Measurements from ENCODE around the gene CABP7.

The CABP7 gene

DNA sequence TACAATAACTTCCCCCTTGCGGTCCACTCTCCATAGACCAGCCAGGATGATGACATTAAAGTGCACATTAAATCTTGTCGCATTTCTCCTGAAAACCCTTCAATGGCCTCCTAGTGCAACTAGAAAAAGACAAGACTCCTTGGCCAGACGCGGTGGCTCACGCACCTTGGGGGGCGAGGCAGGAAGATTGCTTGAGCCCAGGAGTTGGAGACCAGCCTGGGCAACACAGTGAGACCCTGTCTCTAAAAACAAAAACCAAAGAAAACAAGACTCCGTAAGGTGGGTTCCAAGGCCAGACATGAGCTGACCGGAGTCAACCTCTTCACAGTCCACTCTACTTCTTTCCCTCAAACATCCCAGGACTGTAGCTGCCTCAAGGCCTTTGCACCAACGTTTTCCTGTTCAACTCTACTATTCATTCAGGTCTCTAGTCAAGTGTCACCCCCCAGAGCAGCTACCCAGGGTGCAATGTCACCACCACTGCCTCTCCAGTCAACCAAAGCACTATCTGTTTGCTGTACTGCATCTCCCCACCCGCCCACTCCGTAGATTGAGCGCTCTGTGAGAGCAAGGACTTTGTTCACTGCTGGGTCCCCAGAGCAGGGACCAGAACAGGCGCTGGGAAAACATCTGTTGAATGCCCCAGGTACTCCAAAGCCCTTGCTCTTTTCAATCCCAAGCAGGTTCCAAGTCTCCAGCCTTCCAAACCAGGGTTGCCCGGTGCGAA is 46.3 kb downstream of the CABP7 start:
- peak overlapping the region; percentile 79 for H3K4me2 ChIP-seq (ENCODE audit: low read length)
- H3K4me1 ChIP-seq (ENCODE audit: insufficient read depth, low read length, severe bottlenecking) = peaks cover 22% of the 10 kb centered on the region
- H2AFZ ChIP-seq (ENCODE audit: low read length) = 0 out of 2 replicates have a peak overlapping the region, but pooled peaks have one; percentile 2
- peak overlapping the region; percentile 85 for H3K9ac ChIP-seq (ENCODE audit: low read length)
- peak overlapping the region; percentile 80 for H3K4me3 ChIP-seq (ENCODE audit: low read depth, low read length, poor library complexity, severe bottlenecking)
- no peak for TF ChIP-seq EZH2 (IDR thresholded peaks at IDR 0.05; ENCODE audit: borderline replicate concordance, low read length)
- TF ChIP-seq, protein P1, sequence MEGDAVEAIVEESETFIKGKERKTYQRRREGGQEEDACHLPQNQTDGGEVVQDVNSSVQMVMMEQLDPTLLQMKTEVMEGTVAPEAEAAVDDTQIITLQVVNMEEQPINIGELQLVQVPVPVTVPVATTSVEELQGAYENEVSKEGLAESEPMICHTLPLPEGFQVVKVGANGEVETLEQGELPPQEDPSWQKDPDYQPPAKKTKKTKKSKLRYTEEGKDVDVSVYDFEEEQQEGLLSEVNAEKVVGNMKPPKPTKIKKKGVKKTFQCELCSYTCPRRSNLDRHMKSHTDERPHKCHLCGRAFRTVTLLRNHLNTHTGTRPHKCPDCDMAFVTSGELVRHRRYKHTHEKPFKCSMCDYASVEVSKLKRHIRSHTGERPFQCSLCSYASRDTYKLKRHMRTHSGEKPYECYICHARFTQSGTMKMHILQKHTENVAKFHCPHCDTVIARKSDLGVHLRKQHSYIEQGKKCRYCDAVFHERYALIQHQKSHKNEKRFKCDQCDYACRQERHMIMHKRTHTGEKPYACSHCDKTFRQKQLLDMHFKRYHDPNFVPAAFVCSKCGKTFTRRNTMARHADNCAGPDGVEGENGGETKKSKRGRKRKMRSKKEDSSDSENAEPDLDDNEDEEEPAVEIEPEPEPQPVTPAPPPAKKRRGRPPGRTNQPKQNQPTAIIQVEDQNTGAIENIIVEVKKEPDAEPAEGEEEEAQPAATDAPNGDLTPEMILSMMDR (IDR thresholded peaks at IDR 0.05; ENCODE audit: low read length) = no peak
- no peaks in the 10 kb centered on the region for H3K9me3 ChIP-seq (ENCODE audit: low read length)
- no peaks in the 10 kb centered on the region for H3K27me3 ChIP-seq (ENCODE audit: insufficient read depth, low read length)
- no peaks in the 10 kb centered on the region for H3K9me2 ChIP-seq (ENCODE audit: low read depth, low read length)
- peaks cover 23% of the 10 kb centered on the region for H3K36me3 ChIP-seq (ENCODE audit: insufficient read depth, low read length)
- peak overlapping the region; percentile 6 for H3K27ac ChIP-seq (ENCODE audit: low read depth, low read length, poor library complexity, severe bottlenecking)
- H4K20me1 ChIP-seq (ENCODE audit: insufficient read depth, low read length) = no peaks in the 10 kb centered on the region
- peaks cover 11% of the 10 kb centered on the region for H3K79me2 ChIP-seq (ENCODE audit: insufficient read depth, low read length)
- no peaks in the 10 kb centered on the region for H3F3A ChIP-seq (ENCODE audit: insufficient read depth, low read length)

DNA sequence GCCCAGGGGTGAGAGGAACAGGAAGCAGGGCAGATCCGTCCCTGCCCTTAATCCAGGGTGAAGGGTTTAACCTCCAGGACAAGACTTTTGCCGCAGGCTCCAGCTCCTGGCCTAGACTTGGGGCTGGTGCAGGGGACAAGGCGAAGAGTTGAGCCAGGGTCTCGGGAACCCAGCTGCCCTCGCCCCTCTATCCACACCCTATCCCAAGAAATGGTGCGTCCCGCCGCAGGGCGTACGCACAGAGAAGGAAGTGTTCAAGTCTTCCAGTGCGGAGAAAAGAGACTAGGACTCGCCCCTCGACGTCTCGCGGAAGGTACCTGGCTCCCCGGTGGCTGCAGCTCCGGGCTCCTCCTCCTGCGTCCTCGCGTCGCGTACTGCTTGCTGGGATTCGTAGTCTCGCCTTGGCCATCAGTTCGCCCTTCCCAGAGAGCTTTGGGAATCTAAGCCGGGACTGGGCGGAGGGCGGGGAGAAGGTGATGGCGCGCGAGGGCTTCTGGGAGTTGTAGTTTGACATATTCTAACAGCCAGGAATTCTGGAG is 46.9 kb downstream of the CABP7 start, which contains the start of gene ZMAT5:
Gene ZMAT5, minus strand, starts transcription at position 376 of the 539 bp plus-strand sequence. CDS start 18,463 bp downstream, outside the sequence.
- peak within 1 kb of the TSS; percentile 85 for H3K9ac ChIP-seq (ENCODE audit: low read length)
- no peaks in the 10 kb centered on the region for H4K20me1 ChIP-seq (ENCODE audit: insufficient read depth, low read length)
- peaks cover 26% of the 10 kb centered on the region for H3K36me3 ChIP-seq (ENCODE audit: insufficient read depth, low read length)
- H3F3A ChIP-seq (ENCODE audit: insufficient read depth, low read length) = no peaks in the 10 kb centered on the region
- TF ChIP-seq, protein P1 (IDR thresholded peaks at IDR 0.05; ENCODE audit: low read length) = no peak
- TF ChIP-seq EZH2 (IDR thresholded peaks at IDR 0.05; ENCODE audit: borderline replicate concordance, low read length) = no peak
- peaks cover 11% of the 10 kb centered on the region for H3K79me2 ChIP-seq (ENCODE audit: insufficient read depth, low read length)
- peak within 1 kb of the TSS; percentile 45 for H3K27ac ChIP-seq (ENCODE audit: low read depth, low read length, poor library complexity, severe bottlenecking)
- 0 out of 2 replicates have a peak within 1 kb of the TSS, but pooled peaks have one; percentile 39 for H2AFZ ChIP-seq (ENCODE audit: low read length)
- H3K4me3 ChIP-seq (ENCODE audit: low read depth, low read length, poor library complexity, severe bottlenecking) = peak within 1 kb of the TSS; percentile 80
- H3K9me2 ChIP-seq (ENCODE audit: low read depth, low read length) = no peaks in the 10 kb centered on the region
- no peaks in the 10 kb centered on the region for H3K27me3 ChIP-seq (ENCODE audit: insufficient read depth, low read length)
- H3K4me2 ChIP-seq (ENCODE audit: low read length) = peak within 1 kb of the TSS; percentile 79
- no peaks in the 10 kb centered on the region for H3K9me3 ChIP-seq (ENCODE audit: low read length)
- peaks cover 22% of the 10 kb centered on the region for H3K4me1 ChIP-seq (ENCODE audit: insufficient read depth, low read length, severe bottlenecking)

DNA sequence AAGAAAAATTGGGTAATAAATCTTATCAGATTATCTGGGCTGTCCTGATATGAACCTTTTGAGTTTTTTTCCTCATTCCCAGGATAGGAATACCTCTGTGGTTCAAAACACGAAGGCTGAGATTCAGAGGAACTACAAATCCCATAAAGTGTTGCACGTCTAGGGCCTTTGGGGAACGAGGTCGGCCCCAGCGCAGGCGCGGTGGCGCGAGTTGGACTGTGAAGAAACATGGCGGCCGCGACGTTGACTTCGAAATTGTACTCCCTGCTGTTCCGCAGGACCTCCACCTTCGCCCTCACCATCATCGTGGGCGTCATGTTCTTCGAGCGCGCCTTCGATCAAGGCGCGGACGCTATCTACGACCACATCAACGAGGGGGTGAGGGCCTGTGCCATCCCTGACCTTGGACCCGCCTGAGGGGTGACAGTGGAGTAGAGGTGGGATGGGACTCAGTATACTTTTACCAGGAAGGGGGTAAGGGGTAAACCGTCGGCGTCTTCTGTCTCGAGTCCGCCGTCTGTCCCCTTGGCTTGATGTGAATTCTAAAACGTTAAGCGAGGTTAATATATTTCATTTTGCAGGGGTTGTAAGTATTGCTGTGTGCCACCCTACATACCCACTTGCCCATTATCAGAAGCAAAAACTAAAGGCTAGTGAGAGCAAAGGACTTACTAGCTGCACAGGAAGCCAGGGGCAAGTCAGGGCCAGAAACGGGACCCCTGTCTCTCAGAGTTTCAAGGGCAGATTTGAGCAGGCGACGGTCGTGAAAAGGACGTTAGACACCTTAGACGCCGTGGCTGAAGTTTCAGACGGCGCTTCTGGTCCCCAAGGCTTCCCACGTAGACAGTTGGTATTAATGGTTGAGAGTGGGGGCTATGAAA is 47.6 kb downstream of the CABP7 start, which contains the start of gene UQCR10:
Gene UQCR10, plus strand, starts transcription at position 199 of the 881 bp plus-strand sequence. Its CDS starts 30 bp downstream, at position 229.
- Histone ChIP-seq H3K4me1 (ENCODE audit: insufficient read depth, low read length, severe bottlenecking) (peaks cover 22% of the 10 kb centered on the region), H3K9me2 (ENCODE audit: low read depth, low read length) (no peaks in the 10 kb centered on the region), H3K36me3 (ENCODE audit: insufficient read depth, low read length) (peaks cover 26% of the 10 kb centered on the region), H3K9ac (ENCODE audit: low read length) (peak within 1 kb of the TSS; percentile 85), H3K27me3 (ENCODE audit: insufficient read depth, low read length) (no peaks in the 10 kb centered on the region), H2AFZ (ENCODE audit: low read length) (0 out of 2 replicates have a peak within 1 kb of the TSS, but pooled peaks have one; percentile 39), H3F3A (ENCODE audit: insufficient read depth, low read length) (no peaks in the 10 kb centered on the region), H3K4me3 (ENCODE audit: low read depth, low read length, poor library complexity, severe bottlenecking) (peak within 1 kb of the TSS; percentile 80), H4K20me1 (ENCODE audit: insufficient read depth, low read length) (no peaks in the 10 kb centered on the region), H3K4me2 (ENCODE audit: low read length) (peak within 1 kb of the TSS; percentile 79), H3K27ac (ENCODE audit: low read depth, low read length, poor library complexity, severe bottlenecking) (peak within 1 kb of the TSS; percentile 45), H3K9me3 (ENCODE audit: low read length) (no peaks in the 10 kb centered on the region), H3K79me2 (ENCODE audit: insufficient read depth, low read length) (peaks cover 11% of the 10 kb centered on the region)
- TF ChIP-seq EZH2 (IDR thresholded peaks at IDR 0.05; ENCODE audit: borderline replicate concordance, low read length) = no peak
- TF ChIP-seq, protein P1 (IDR thresholded peaks at IDR 0.05; ENCODE audit: low read length) = no peak
